A549 treated with CORT108297 at 1 μM for 4 hours (cell line): ENCODE data around the gene RPGR. TPM values are rescaled to one million over a fixed set of nuclear protein-coding genes. Genes with fewer than 3 reads are reported as not detected.

Experiments
- total RNA-seq: library from RNA; stranded (reverse); fragments of 200-300 nt; extraction: Qiagen RNA extraction; gene quantifications from 5 replicates; pipeline ENCODE4 v1.2.3, GENCODE V29; 2022

The RPGR gene, protein sequence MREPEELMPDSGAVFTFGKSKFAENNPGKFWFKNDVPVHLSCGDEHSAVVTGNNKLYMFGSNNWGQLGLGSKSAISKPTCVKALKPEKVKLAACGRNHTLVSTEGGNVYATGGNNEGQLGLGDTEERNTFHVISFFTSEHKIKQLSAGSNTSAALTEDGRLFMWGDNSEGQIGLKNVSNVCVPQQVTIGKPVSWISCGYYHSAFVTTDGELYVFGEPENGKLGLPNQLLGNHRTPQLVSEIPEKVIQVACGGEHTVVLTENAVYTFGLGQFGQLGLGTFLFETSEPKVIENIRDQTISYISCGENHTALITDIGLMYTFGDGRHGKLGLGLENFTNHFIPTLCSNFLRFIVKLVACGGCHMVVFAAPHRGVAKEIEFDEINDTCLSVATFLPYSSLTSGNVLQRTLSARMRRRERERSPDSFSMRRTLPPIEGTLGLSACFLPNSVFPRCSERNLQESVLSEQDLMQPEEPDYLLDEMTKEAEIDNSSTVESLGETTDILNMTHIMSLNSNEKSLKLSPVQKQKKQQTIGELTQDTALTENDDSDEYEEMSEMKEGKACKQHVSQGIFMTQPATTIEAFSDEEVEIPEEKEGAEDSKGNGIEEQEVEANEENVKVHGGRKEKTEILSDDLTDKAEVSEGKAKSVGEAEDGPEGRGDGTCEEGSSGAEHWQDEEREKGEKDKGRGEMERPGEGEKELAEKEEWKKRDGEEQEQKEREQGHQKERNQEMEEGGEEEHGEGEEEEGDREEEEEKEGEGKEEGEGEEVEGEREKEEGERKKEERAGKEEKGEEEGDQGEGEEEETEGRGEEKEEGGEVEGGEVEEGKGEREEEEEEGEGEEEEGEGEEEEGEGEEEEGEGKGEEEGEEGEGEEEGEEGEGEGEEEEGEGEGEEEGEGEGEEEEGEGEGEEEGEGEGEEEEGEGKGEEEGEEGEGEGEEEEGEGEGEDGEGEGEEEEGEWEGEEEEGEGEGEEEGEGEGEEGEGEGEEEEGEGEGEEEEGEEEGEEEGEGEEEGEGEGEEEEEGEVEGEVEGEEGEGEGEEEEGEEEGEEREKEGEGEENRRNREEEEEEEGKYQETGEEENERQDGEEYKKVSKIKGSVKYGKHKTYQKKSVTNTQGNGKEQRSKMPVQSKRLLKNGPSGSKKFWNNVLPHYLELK
- total RNA-seq = 9.6 to 12.8 TPM (median 11.0 TPM) in 5 replicates

DNA sequence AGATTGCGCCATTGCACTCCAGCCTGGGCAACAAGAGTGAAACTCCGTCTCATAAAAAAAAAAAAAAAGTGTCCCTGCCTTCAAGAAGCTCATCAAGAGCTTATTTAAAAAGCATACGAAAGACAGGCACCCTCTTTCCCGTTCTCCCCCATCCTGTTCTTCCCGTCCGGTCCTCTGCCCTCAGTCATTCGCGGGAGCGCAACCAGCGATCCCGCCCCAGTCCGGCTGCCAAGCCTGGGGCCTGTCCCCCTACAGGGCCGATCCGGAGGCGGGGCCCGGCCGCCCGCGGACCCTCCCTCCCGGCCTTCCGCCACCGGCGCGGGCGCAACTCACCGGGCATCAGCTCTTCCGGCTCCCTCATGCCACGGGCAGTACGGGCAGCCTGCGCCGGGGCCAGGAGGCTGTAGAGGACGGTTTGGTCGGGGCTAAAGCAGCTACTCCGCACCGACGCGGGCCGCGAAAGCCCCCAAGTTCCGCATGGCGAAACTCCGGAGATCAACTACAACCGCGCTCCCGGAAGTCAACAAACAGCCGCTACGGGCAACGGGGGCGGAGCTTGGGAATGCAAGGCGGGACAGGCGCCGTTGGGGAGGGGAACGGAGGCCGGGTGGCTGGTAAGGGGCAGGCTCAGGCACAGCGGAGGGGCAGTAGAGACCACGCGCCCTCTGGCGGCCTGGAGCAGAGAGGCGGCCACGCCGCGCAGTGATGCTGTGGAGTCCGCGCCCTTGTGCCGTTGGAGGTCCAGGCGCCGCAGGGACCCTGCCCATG is at the start of gene RPGR:
Gene RPGR, minus strand, starts transcription at position 503 of the 768 bp plus-strand sequence. Its CDS starts 142 bp downstream, at position 361.

DNA sequence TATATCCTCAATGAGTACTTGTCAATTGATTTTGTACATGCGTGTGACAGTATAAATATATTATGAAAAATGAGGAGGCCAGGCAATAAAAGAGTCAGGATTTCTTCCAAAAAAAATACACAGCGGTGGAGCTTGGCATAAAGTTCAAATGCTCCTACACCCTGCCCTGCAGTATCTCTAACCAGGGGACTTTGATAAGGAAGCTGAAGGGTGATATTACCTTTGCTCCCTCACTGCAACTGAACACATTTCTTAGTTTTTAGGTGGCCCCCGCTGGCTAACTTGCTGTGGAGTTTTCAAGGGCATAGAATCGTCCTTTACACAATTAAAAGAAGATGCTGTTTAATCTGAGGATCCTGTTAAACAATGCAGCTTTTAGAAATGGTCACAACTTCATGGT is 25.1 kb upstream of the RPGR start, which contains the start of gene OTC:
Gene OTC, plus strand, starts transcription at position 243 of the 400 bp plus-strand sequence. Its CDS starts 93 bp downstream, at position 336.

DNA sequence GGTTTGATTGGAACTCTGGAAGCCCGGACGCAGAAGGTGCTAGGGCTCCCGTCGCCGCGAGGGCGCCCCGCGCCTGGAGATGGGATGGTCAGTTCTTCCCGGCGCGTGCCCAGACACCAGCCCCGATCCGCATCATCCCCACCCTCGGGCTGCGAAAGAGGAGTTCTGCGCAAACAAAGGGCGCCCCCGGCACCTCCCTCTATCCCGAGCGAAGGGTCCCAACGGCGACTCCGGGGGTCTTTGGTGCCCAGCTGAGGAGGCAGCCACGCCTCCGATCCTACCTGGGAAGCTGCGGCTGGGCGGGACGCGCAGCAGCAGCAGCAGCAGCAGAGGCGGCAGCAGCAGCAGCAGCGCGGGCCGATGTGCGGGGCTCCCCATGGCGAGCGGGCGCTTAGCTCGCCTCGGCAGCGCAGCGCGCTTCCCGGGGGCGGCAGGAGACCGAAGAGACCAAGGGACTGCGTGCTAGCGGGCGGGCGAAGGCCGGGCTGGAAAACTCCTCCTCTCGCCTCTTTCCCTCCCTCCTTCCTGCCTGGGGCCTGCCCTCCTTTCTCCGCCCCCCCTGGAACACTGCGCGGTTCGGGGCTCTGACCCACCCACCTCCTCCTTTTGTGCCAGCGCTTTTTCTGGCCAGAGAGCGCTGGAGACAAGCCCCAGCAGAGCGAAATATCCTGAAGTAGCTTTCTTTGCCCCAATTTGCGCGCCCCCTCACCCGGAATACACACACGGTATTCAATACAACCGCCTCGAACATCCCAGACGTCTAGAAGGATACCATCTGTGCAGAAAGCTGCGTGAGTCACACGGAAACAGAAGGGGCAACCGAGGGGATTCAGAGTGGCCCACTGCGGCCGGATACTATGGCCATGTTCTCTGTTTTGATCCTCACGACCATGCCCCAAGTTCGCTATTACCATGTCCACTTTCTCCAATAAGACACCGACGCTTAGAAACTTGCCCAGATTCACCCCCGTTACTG is 106.6 kb downstream of the RPGR start, which contains the start of gene SRPX:
Gene SRPX, minus strand, starts transcription at position 457 of the 976 bp plus-strand sequence. Its CDS starts 79 bp downstream, at position 378.

Other genes starting within 250 kb of the RPGR start
- 6.1 to 7.1 TPM (median 6.7 TPM) in 5 replicates for gene SRPX, start 106.6 kb downstream of the RPGR start, total RNA-seq
- gene OTC, start 25.1 kb upstream of the RPGR start, total RNA-seq = not detected in 5 replicates
- gene TSPAN7, start 234.0 kb upstream of the RPGR start, total RNA-seq = 2.6 to 3.2 TPM (median 2.9 TPM) in 5 replicates